ENCODE measurements around the gene GON7. TPM values are rescaled to one million over a fixed set of nuclear protein-coding genes. Genes with fewer than 3 reads are reported as not detected.
"Not testable (repeated sequence)": the region's sequence is repeated elsewhere in the genome, so short reads cannot be mapped to it uniquely, and the experiment has no call there.

GON7 gene
- total RNA-seq, 2 experiments from 2014 or later = 20.3 to 21.3 TPM

DNA sequence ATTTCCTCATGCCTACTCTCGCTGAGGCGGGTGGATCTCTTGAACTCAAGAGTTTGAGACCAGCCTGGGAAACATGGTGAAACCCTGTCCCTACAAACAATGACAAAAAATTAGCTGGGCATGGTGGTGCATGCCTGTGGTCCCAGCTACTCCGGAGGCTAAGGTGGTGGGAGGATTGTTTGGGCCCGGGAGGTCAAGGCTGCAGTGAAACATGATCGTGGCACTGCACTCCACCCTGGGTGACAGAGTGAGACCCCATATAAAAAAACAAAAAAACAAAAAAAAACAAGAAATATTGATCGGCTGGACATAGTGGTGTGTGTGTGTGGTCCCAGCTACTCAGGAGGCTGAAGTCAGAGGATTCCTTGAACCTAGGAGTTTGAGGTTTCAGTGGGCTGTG is 31.4 kb downstream of the GON7 start:
- Mint-ChIP-seq H3K36me3 (no peaks in the 10 kb centered on the region), H3K4me1 (peaks cover 4% of the 10 kb centered on the region), H3K9me3 (no peaks in the 10 kb centered on the region), H3K27ac (no peak overlapping the region), H3K4me3 (no peak overlapping the region), H3K27me3 (peaks cover 4% of the 10 kb centered on the region)
- DNase-seq = no peak

DNA sequence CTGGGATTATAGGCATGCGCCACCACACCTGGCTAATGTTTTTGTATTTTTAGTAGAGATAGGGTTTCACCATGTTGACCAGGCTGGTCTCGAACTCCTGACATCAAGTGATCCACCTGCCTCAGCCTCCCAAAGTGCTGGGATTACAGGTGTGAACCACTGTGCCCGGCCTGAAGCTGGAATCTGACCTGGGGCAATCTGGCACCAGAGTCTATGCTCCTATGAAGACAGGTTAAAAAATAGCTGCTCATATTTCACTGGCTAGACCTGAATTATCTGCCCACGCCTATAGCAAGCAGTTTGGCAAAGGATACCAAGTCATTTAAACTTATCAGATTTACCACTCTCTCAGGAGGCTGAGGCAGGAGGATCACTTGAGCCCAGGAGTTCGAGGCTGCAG is 32.1 kb downstream of the GON7 start:
- not testable (repeated sequence) for DNase-seq, H3K9me3 Mint-ChIP-seq, H3K4me1 Mint-ChIP-seq, H3K27me3 Mint-ChIP-seq, H3K27ac Mint-ChIP-seq, H3K36me3 Mint-ChIP-seq, H3K4me3 Mint-ChIP-seq

DNA sequence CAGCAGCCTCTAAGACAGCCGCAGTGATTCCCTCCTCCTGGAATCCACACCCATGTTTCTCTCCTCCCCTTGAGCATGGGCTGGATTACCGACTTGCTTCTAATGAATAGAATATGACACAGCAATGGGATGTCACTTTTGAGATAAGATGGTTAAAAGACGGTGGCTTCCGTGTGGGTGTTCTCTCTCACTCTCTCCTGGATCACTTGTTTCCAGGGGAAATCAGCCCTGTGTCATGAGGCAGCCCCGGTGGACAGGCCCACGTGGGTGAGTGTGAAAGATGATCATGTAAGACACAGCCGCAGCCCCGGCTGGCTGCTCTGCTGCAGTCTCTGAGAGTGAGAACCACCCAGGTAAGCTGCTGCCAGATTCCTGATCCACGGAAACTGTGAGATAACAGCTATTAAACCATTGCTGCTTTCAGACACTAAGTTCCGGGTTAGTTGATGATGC is 32.9 kb downstream of the GON7 start:
- Mint-ChIP-seq H3K4me1 (peaks cover 4% of the 10 kb centered on the region), H3K36me3 (no peaks in the 10 kb centered on the region), H3K4me3 (no peak overlapping the region), H3K27me3 (peaks cover 4% of the 10 kb centered on the region), H3K27ac (no peak overlapping the region), H3K9me3 (no peaks in the 10 kb centered on the region)
- DNase-seq = no peak

DNA sequence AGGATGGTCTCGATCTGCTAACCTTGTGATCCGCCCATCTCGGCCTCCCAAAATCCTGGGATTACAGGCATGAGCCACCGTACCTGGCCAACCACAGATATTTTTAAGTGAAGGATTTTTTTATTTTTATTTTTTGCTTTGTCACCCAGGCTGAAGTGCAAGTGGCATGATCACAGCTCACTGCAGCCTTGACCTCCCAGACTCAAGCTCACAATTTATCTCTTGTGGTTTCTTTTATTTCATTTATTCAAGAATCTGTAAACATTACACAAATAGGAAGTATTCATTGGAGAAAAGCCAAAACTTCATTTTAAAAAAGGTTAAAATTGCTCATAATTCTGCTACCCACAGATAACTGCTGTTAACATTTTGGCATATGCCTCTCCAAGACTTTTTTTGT is 35.5 kb downstream of the GON7 start:
- no peak overlapping the region for H3K27ac Mint-ChIP-seq
- no peak overlapping the region for H3K4me3 Mint-ChIP-seq
- peaks cover 4% of the 10 kb centered on the region for H3K27me3 Mint-ChIP-seq
- no peaks in the 10 kb centered on the region for H3K36me3 Mint-ChIP-seq
- H3K4me1 Mint-ChIP-seq = no peaks in the 10 kb centered on the region
- DNase-seq = no peak
- no peaks in the 10 kb centered on the region for H3K9me3 Mint-ChIP-seq

DNA sequence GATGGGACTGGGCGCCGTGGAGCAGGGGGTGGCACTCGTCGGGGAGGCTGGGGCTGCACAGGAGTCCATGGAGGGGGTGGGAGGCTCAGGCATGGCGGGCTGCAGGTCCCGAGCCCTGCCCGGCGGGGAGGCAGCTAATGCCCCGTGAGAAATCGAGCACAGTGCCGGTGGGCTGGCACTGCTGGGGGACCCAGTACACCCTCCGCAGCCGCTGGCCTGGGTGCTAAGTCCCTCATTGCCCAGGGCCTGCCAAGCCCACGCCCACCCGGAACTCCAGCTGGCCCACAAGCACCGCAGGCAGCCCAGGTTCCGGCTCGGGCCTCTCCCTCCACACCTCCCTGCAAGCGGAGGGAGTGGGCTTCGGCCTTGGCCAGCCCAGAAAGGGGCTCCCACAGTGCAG is 36.7 kb downstream of the GON7 start:
- not testable (repeated sequence) for H3K27me3 Mint-ChIP-seq, H3K4me3 Mint-ChIP-seq, H3K36me3 Mint-ChIP-seq, H3K4me1 Mint-ChIP-seq, H3K27ac Mint-ChIP-seq, DNase-seq, H3K9me3 Mint-ChIP-seq

DNA sequence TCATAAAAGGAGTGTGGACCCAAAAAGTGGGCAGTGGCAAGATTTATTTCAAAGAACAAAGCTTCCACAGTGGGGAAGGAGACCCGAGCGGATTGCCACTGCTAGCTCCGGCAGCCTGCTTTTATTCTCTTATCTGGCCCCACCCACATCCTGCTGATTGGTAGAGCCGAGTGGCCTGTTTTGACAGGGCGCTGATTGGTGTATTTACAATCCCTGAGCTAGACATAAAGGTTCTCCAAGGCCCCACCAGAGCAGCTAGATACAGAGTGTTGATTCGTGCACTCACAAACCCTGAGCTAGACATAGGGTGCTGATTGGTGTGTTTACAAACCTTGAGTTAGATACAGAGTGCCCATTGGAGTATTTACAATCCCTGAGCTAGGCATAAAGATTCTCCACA is 37.2 kb downstream of the GON7 start:
- not testable (repeated sequence) for H3K4me1 Mint-ChIP-seq, H3K4me3 Mint-ChIP-seq, H3K27me3 Mint-ChIP-seq, H3K27ac Mint-ChIP-seq, DNase-seq, H3K36me3 Mint-ChIP-seq, H3K9me3 Mint-ChIP-seq

DNA sequence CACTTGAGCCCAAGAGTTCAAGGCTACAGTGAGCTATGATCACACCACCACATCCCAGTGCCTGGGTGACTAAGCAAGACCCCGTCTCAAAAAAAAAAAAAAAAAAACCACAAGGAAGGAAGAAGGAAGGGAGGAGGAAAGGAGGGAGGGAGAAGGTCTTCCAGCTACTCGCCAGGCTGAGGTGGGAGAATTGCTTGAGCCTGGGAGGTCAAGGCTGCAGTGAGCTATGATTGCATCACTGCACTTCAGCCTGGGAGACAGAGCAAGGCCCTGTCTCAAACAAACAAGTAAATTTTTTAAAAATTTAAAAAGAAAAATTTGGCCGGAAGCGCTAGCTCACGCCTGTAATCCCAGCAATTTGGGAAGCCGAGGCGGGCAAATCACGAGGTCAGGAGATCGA is 38.3 kb downstream of the GON7 start:
- not testable (repeated sequence) for H3K36me3 Mint-ChIP-seq, H3K4me3 Mint-ChIP-seq, H3K9me3 Mint-ChIP-seq, H3K27ac Mint-ChIP-seq, H3K4me1 Mint-ChIP-seq, H3K27me3 Mint-ChIP-seq, DNase-seq

DNA sequence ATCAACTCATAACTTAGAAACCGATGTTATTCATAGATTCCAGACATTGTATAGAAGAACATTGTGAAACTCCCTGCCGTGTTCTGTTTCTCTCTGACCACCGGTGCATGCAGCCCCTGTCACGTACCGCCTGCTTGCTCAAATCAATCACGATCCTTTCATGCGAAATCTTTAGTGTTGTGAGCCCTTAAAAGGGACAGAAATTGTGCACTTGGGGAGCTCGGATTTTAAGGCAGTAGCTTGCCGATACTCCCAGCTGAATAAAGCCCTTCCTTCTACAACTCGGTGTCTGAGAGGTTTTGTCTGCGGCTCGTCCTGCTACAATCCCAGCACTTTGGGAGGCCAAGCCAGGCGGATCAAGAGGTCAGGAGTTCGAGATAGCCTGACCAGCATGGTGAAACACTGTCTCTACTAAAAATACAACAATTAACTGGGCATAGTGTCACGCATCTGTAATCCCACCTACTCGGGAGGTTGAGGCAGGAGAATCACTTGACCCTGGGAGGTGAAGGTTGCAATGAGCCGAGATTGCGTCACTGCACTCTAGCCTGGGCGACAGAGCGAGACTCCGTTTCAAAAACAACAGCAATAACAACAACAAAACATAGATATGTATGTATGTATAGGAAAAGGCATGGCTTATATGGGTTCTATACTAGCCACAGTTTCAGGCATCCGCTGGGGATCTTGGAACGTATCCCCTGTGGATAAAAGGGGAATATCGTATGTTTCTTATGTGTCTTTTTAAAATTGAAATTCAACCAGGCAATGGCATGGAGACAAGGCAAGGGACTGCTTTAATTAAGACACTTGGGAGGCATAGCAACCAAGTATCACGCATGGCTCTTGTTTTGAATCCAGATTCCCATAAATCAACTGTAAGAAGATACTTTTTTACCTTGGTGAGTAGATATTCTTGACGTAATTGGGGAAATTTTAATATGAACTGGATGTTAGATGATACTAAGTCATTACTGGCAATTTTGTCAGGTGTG is 41.3 kb downstream of the GON7 start:
- DNase-seq, H3K27ac Mint-ChIP-seq, H3K36me3 Mint-ChIP-seq, H3K4me1 Mint-ChIP-seq, H3K27me3 Mint-ChIP-seq, H3K4me3 Mint-ChIP-seq, H3K9me3 Mint-ChIP-seq: not testable (repeated sequence)

DNA sequence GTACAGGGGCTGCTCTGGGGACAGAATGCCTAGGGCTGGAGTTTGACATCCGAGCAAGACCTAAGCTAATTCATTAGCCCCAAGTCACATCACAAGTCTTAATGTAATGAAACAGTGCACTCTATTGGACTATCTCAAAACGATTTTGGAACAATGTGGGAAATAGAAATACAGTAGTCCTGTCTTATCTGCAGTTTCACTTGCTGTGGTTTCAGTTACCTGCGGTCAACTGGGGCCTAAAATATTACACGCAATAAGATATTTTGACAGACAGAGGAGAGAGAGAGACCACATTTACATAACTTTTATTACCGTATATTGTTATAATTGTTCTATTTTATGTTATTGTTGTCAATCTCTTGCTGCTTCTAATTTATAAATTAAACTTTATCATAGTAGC is 43.3 kb downstream of the GON7 start:
- DNase-seq = no peak
- Mint-ChIP-seq H3K27me3 (no peaks in the 10 kb centered on the region), H3K36me3 (no peaks in the 10 kb centered on the region), H3K4me1 (no peaks in the 10 kb centered on the region), H3K4me3 (no peak overlapping the region), H3K27ac (no peak overlapping the region), H3K9me3 (no peaks in the 10 kb centered on the region)

DNA sequence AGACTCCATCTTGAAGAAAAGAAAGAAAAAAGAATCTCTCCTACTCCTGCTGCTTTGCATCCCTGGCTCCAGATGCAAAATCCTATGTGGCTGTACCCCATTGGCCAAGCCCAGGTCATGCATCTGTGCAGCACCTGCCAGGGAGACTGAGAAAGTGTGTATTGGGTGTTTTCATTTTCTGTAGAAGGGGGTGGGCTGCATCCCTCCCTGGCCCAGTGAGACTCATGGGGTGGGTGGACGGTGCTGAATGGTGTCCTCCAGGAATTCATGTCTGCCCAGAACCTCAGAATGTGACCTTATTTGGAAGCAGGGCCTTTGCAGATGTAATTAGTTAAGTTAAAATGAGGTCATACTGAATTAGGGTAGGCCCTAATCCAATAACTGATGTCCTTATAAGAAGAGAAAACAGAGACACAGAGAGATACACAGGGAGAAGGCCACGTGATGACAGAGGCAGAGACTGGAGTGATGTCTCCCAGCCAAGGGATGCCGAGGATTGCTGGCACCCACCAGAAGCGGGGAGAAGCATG is 45.4 kb downstream of the GON7 start:
- no peaks in the 10 kb centered on the region for H3K36me3 Mint-ChIP-seq
- H3K27me3 Mint-ChIP-seq = no peaks in the 10 kb centered on the region
- no peak for DNase-seq
- H3K4me3 Mint-ChIP-seq = no peak overlapping the region
- no peak overlapping the region for H3K27ac Mint-ChIP-seq
- H3K4me1 Mint-ChIP-seq = no peaks in the 10 kb centered on the region
- no peaks in the 10 kb centered on the region for H3K9me3 Mint-ChIP-seq

DNA sequence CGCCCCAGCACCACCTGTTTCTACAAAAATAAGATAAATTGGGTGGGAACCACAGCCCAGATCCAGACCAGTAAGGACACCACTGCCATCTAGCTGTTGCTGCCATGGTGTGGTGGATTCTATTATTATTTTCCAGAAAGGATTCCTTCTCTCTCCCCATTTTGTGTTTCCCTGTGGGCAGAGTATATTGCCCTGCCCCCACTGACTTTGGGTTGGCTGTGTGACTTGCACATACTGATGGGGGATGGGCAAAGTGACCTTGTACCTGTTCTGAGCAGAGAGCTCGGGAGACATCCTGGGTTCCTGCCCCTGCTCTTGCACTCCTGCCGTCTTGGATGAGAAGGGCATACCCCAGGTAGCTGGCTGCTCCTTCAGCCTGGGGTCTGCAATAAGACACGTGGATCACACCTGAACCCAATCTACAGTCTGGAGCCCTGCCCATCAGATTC is 46.5 kb downstream of the GON7 start:
- Mint-ChIP-seq H3K9me3 (no peaks in the 10 kb centered on the region), H3K4me1 (no peaks in the 10 kb centered on the region), H3K27me3 (no peaks in the 10 kb centered on the region), H3K27ac (no peak overlapping the region), H3K4me3 (no peak overlapping the region), H3K36me3 (no peaks in the 10 kb centered on the region)
- no peak for DNase-seq

DNA sequence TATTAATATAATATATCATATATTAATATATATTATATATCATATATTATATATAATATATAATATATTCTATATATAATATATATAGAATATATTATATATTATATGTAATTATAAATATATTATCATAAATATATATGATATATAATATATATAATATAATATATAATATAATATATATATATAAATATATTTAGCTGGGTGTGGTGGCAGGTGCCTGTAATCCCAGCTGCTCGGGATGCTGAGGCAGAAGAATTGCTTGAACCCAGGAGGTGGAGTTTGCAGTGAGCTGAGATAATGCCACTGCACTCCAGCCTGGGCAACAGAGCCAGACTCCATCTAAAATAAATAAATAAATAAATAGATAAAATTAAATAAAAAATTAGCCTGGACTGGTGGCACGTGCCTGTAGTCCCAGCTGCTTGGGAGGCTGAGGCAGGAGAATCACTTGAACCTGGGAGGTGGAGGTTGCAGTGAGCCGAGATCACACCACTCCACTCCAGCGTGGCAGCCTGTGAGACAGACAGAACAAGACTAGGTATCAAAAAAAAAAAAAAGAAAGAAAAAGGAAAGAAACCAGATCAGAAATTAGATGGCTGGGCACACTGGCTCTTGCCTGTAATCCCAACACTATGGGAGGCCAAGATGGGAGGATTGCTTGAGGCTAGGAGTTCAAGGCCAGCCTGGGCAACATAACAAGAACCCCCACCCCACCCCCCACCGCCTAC is 47.1 kb downstream of the GON7 start:
- H3K36me3 Mint-ChIP-seq, H3K4me1 Mint-ChIP-seq, DNase-seq, H3K27ac Mint-ChIP-seq, H3K9me3 Mint-ChIP-seq, H3K4me3 Mint-ChIP-seq, H3K27me3 Mint-ChIP-seq: not testable (repeated sequence)

DNA sequence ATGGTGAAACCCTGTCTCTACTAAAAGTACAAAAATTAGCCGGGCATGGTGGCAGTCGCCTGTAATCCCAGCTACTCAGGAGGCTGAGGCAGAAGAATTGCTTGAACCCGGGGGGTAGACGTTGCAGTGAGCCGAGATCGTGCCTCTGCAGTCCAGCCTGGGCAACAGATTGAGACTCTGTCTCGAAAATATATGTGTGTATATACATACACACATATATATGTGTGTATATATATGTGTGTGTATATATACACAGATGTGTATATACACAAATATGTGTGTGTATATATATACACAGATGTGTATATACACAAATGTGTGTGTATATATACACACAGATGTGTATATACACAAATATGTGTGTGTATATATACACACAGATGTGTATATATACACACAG is 48.5 kb downstream of the GON7 start:
- not testable (repeated sequence) for H3K36me3 Mint-ChIP-seq, H3K27ac Mint-ChIP-seq, H3K27me3 Mint-ChIP-seq, H3K9me3 Mint-ChIP-seq, H3K4me1 Mint-ChIP-seq, DNase-seq, H3K4me3 Mint-ChIP-seq

DNA sequence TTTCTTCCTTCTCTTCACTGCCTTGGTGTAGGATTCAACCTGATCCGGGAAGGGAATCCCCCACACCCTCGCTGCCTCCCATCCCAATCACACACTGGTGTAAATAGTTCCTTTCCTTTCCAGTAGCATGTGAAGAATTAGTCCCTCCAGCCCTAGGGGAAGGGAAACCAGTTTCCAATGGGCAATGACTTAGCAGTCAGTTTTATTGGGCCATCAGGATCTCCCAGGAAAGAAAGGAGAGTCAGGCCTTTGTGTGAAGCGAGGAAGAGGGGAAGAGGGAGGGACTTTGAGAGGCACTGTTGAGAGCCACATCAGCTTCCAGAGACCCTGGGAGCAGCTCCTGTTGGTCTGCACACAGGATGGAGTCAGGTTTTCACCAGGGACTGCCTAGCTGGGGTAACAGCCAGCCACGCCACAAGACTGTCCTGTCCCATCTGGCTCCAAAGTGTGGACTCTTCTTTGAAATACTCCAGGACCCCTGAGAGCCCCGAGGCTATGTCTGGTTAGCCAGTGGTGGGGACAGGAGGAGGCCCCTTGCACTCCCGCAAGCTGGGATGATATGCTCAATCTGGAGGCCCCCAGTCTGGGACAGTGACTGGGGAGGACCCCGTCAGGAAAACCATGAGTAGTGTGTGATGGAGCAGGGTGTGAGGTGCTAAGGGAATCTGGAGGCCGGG is 50.0 kb downstream of the GON7 start:
- no peaks in the 10 kb centered on the region for H3K36me3 Mint-ChIP-seq
- H3K4me3 Mint-ChIP-seq = no peak overlapping the region
- no peaks in the 10 kb centered on the region for H3K4me1 Mint-ChIP-seq
- H3K27ac Mint-ChIP-seq = no peak overlapping the region
- DNase-seq = no peak
- no peaks in the 10 kb centered on the region for H3K27me3 Mint-ChIP-seq
- no peaks in the 10 kb centered on the region for H3K9me3 Mint-ChIP-seq

DNA sequence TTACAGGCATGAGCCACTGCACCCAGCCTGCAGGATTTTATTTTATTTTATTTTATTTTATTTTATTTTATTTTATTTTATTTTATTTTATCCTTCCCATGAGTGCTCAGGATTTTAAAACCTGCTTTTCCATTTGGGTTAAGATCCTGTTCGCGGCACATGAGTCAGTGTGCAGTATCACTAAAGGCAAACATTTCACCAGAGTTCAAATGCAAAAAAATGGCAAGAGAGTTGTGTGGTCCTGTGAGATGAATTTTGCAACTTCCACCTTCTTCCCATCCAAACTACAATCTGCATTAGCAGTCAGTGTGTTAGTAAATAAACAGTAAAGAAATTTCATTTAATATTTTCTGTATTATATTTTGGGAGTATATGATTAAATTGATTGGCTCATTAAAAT is 51.2 kb downstream of the GON7 start:
- Mint-ChIP-seq H3K9me3 (no peaks in the 10 kb centered on the region), H3K27me3 (no peaks in the 10 kb centered on the region), H3K4me3 (no peak overlapping the region), H3K27ac (no peak overlapping the region), H3K36me3 (no peaks in the 10 kb centered on the region), H3K4me1 (no peaks in the 10 kb centered on the region)
- no peak for DNase-seq

Data from activated naive CD8-positive, alpha-beta T cell treated with anti-CD3 and anti-CD28 coated beads for 36 hours (primary cell).